HUDEP-2 (cell line): ENCODE results near the gene RFPL4A.
"Not testable (repeated sequence)": the region's sequence is repeated elsewhere in the genome, so short reads cannot be mapped to it uniquely, and the experiment has no call there.

Source experiments
- DNase-seq, 76 experiments: peaks; one replicate each; lab custom pipeline; 2025; ENCODE audit not compliant: unreplicated experiment in 76 of 76; lab: John Stamatoyannopoulos, UW

RFPL4A gene

DNA sequence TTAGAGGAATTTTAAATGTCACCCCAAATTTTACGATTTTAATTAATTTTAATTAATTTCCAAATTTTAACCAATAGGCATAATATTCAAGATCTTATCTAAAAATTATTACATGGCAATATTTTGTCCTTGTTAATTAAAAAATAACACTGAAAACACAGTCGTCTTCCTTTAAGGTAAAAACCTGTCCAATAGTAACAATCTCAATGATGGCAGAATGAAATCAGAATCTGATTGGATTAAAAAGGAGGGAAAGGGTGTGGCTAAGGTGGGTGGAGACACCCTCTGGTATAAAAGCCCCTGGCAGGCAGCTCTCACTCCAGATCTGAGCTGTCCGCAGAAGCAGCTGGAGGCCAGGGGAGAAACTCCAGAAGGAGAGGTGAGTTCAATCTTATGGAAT lies at the start of gene RFPL4A:
TSS of gene RFPL4A (plus strand) at position 301 of the 400 bp plus-strand sequence. CDS start 2,704 bp downstream, outside the sequence.
- DNase-seq = not testable (repeated sequence)

DNA sequence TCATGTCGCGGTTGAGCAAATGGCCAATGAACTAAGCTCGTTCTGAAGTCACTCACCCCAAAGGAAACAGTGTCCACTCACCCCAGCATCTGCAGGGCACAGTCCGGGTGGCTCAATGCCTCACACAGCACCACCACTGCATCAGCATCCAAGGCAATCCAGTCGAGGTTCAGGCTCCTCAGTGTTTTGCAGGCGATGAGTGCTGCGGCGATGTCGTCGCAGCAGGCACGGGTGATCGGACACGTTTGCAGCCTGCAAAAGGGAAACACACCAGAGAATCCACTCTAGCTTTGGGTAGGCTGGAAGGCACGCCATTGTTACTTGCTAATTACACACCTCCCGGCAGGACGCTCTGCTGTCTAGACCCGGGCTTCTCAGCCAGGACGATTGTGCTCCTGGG lies 47.2 kb upstream of the RFPL4A start:
- no peak for DNase-seq

DNA sequence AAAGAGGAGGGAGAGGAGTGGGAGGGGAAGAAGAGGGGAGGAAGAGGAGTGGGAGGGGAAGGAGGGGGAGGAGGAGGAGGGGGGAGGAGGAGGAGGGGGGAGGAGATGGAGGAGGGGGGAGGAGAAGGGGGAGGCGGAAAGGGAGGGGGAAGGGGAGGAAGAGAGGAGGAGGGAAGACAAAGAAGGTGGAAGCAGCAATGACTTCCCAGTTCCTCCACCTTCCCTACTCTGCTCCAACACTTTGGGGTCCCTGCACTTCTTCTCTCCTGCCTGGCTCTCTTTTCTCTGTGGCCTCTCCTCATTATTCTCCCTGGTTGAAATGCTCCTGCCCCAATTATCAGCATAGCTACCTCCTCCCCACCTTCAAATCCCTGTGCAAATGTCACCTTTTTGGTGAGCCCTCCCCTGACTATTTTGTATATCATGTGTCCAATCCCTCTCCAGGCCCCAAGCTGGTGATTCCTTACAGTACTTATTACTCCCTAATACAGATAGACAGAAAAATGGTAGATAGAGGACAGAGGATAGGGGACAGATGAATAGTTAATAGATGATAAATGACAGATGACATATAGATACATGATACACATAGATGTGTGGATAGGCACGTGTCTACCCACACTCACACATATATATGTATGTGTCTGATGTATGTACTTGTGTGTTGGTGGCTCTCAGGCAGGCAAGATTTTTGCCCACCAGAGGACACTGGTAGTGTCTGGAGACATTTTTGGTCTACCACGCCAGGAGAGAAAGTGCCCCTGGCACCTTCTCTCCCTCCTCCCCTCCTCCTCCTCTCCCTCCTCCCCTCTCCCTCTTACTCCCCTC lies 45.9 kb upstream of the RFPL4A start:
- no peak for DNase-seq

DNA sequence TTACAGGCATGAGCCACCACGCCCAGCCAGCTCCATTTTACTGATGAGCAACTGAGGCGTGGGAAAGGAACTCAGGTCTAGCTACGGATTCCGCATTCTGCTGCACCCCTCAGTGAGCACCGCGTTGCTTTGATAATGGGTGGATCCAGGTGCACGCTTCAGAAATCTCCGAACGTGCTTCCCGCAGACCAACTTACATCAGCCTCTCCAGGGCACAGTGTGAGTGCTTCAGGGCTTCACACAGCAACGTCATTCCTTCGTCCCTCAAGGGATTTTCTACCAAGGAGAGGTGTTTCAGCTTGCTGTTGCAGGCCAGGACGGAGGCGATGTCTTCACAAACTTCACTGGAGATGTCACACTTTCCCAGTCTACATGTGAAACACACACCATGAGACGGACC lies 42.4 kb upstream of the RFPL4A start:
- no peak for DNase-seq

DNA sequence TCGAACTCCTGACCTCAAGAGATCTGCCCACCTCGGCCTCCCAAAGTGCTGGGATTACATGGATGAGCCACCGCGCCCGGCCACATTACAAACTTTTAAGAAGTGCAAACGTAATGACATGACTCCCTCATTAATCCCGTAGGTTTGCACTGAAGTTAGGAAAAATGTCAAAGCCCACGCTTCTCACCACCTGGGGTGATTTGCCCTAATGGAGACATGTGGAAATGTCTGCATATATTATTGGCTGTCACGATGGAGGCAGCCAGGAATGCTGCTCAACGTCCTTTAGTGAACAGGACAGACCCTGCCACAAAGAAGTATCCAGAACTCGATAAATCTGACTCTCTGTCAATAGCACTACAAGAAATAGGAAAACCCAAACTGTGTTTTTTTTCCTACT lies 41.6 kb upstream of the RFPL4A start:
- no peak for DNase-seq

DNA sequence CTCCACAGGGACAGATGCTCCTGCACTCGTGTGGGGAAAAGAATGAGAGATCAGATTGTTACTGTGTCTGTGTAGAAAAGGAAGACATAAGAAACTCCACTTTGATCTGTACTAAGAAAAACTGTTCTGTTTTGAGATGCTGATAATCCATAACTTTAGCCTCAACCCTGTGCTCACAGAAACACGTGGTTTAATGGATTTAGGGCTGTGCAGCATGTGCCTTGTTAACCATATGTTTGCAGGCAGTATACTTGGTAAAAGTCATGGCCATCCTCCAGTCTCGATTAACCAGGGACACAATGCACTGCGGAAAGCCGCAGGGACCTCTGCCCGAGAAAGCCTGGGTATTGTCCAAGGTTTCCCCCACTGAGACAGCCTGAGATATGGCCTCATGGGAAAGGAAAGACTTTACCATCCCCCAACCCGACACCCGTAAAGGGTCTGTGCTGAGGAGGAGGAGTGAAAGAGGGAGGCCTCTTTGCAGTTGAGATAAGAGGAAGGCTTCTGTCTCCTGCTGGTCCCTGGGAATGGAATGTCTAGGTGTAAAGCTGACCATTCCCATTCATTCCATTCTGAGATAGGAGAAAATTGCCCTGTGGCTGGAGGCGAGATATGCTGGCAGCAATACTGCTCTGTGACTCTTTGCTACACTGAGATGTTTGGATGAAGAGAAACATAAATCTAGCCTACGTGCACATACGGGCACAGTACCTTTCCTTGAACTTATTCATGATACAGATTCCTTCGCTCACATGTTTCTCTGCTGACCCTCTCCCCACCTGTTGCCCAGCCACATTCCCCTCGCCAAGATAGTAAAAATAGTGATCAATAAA lies 40.8 kb upstream of the RFPL4A start:
- not testable (repeated sequence) for DNase-seq

DNA sequence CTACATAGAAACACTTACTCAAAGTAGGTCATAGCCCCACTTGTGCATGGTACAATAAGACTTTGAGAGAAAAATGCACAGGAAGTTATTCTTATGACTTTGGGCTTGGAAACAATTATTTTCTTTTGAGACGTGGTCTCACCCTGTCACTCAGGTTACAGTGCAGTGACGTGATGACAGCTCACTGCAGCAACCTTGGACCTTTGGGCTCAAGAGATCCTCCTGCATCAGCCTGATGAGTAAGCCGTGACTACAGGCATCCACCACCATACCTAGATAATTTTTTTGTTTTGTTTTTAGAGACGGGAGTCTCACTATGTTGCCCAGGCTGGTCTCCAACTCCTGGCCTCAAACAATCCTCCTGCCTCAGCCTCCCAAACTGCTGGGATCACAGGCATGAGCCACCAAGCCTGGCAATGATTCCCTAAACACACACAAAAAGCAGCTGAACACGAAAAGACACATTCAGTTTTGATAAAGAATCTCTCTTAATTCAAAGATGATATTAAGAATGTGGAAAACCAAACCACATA lies 38.6 kb upstream of the RFPL4A start:
- no peak for DNase-seq

DNA sequence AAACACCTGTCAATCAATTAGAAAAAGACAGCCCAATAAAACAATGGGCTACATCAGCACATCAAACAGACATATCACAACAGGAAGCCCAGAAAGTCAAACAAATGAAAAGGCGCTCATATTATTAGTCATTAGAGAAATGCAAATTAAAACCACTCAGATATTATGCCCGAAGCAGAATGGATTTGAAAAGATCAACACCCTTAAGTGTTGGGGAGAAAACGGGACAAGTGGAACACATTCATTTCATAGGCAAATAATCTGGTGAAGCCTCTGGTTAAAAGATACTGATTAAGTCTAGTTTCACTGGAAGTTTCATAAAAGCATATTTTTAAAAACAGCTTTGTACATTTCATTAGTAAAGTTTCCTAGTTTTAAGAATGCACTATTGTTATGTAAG lies 38.1 kb upstream of the RFPL4A start:
- DNase-seq = no peak

DNA sequence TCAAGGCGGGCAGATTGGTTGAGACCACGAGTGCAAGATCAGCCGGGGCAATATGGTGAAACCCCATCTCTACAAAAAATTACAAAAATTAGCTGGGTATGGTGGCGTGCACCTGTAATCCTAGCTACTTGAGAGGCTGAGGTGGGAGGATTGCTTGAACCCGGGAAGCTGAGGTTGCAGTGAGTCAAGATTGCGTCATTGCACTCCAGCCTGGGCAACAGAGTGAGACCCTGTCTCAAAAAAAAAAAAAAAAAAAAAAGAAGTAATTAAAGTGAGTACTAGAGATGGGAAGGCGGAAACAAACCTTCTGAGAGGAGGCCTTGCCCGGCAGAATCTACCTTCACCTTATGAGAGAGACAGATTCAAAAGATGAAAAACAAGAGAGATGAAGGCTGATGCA lies 35.4 kb upstream of the RFPL4A start:
- no peak for DNase-seq

DNA sequence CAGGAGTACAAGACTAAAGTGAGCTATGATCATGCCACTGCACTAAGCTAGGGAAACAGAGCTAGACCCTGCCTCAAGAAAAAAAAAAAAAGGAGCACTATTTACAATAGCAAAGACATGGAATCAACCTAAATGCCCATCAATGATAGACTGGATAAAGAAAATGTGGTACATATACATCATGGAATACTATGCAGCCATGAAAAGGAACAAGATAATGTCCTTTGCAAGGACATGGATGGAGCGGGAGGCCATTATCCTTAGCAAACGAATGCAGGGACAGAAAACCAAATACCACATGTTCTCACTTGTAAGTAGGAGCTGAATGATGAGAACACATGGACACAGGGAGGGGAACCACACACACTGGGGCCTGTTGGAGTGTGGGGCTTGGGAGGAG lies 28.5 kb upstream of the RFPL4A start:
- DNase-seq = not testable (repeated sequence)

DNA sequence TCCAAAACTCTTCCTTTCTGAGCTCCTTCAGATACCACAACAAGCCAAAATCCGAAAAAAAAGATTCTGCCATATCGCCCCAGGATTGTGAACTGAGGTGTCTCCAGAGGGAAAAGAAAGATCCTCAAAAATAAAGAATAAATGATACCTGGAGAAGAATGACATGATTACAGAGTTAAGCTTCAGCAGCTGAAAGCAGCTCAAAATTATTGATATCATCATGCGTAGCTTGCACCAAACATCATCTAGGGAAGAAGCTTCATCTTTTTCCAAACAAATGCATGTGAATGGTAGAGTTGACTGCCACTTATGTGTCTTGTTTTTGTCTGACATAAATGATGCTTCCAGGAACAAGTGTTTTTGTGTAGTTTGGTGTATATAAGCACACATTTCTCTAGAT lies 20.6 kb upstream of the RFPL4A start, which contains the start of gene NLRP9:
TSS of gene NLRP9 (minus strand) at position 101 of the 400 bp plus-strand sequence. CDS start at position 73, 28 bp downstream.
- DNase-seq = no peak

DNA sequence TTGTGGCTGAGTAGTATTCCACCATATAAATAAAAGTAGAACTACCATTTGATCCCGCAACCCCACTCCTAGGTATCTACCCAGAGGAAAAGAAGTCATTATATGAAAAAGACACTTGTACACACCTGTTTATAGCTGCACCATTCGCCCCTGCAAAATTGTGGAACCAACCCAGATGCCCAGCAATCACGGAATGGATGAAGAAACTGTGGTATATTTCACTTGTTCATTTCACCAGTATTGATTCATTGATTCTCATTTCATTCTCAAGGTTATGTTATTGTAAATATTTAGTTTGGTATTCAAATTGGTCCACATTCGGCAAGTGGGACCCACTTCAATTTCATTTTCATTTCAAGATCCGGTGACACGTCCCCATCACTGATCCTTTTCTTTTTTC lies 8.2 kb upstream of the RFPL4A start:
- DNase-seq = no peak

DNA sequence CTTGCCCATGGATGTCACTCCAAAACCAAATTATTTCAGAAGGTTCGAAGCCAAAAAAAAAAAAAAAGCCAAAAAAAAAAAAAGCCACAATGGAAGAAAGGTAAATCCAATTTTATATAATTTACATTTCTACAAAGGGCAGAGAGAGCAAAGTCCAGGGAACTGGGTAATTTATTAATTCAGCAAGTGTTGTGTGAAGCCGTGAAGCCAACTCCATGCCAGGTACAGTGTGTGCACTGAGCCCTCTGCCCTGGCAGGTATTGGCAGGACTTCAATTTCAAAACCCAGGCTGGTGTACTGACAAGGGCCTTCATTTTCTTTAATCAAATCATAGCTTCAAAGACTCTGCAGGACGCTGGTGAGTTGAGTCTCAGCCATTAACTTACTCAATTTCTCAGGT lies 5.5 kb upstream of the RFPL4A start:
- DNase-seq = no peak

DNA sequence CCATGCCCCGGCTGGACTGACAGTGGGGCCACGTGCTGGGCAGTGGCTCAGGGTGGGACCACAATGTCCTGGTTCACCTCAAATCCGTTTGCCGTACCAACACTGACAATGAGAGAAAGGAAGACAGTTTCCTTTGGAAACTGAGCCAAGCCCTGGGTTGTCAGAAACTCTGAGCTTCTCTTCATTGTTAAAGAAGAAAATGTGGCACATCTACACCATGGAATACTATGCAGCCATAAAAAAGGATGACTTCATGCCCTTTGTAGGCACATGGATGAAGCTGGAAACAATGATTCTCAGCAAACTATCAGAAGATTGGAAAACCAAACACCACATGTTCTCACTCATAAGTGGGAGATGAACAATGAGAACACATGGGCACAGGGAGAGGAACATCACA lies 2.1 kb upstream of the RFPL4A start:
- DNase-seq = not testable (repeated sequence)

DNA sequence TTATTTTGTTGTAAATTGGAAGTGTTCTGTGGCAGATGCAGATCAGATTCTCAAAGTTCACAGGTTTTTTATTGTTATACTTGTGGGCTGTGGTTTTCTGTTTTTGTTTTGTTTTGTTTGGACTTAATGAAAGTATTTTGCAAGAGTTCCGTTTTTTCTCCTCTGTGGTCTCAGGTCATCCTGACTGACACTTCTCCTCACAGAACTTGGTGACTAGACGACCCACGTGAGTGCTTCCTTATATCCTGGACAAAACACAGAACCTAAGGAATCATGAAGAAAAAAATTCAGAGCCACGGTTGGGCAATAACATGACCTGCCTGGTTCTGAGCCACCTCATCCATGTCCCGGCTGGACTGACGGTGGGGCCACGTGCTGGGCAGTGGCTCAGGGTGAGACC lies 7.6 kb downstream of the RFPL4A start:
- no peak for DNase-seq

DNA sequence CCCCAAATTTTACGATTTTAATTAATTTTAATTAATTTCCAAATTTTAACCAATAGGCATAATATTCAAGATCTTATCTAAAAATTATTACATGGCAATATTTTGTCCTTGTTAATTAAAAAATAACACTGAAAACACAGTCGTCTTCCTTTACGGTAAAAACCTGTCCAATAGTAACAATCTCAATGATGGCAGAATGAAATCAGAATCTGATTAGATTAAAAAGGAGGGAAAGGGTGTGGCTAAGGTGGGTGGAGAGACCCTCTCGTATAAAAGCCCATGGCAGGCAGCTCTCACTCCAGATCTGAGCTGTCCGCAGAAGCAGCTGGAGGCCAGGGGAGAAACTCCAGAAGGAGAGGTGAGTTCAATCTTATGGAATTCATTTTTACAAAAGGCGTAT lies 9.9 kb downstream of the RFPL4A start, which contains the start of gene RFPL4AL1:
TSS of gene RFPL4AL1 (plus strand) at position 301 of the 400 bp plus-strand sequence. CDS start 2,687 bp downstream, outside the sequence.
- not testable (repeated sequence) for DNase-seq

DNA sequence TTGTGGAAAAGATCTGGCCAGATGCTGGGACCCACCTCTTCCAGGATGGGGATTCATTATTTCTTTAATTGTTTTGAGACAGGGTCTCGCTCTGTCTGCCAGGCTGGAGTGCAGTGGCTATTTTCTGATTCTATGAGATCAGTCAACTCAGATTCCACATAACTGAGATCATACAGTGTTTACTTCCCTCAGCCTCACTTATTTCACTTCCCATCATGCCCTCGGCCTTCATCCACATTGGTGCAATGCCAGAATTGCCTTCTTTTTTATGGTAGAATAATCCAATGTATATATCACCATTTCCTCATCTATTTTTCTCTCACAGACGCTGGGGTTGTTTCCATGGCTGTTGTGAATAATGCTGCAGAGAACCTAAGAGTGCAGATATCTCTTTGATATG lies 10.7 kb downstream of the RFPL4A start:
- DNase-seq = not testable (repeated sequence)

DNA sequence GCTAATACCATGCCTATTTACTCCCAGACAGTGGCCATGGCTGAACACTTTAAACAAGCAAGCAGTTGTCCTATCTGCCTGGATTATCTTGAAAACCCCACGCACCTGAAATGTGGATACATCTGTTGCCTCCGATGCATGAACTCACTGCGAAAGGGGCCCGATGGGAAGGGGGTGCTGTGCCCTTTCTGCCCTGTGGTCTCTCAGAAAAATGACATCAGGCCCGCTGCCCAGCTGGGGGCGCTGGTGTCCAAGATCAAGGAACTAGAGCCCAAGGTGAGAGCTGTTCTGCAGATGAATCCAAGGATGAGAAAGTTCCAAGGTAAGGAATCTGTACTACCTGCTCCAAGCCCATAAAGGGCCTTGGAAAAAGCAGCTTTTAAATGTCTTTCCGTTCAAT lies 18.6 kb downstream of the RFPL4A start:
- peak in 23 of 76 experiments; percentile 2 to 59 (median 16) for DNase-seq

DNA sequence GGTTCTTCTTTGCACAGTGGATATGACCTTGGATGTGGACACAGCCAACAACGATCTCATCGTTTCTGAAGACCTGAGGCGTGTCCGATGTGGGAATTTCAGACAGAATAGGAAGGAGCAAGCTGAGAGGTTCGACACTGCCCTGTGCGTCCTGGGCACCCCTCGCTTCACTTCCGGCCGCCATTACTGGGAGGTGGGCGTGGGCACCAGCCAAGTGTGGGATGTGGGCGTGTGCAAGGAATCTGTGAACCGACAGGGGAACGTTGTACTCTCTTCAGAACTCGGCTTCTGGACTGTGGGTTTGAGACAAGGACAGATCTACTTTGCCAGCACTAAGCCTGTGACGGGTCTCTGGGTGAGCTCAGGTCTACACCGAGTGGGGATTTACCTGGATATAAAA lies 19.4 kb downstream of the RFPL4A start:
- no peak for DNase-seq

DNA sequence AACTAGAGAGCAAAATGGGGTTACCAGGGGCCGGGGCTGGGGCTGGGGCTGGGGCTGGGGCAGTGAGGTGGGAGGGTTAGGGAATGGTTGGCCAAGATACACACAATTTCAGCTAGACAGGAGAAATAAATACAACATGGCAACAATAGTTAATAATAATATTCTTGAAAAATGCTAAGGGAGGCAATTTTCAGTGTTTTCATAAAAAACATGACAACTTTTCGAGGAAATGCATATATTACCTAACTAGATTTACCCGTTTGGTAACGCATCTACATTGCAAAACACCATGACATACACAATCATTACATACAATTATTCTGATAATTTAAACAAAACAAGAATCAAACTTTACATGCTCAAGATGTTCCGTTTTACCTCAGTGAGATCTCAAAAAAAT lies 22.2 kb downstream of the RFPL4A start:
- no peak for DNase-seq

DNA sequence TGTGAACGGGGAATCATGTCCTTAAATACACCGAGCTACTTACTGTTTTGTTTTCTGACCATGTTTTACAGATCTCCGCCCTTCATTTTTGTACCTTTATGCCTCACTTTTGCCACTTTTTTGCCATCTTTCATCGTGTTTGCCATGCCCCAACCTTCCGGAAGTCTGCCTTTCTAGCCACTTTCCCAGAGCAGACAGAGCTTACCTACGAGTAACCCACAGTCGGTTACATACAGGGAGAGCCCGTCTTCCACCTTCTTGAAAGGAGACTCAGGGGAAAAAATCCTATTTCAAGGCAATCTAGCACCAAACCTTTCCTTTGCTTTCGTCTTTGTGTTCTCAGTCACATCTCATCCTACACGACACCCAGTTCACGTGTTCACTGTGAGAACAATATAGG lies 36.1 kb downstream of the RFPL4A start:
- DNase-seq = no peak
